H1 (cell line): ENCODE measurements around the gene ACBD5. TPM values are rescaled to one million over a fixed set of nuclear protein-coding genes. Genes with fewer than 3 reads are reported as not detected.

Source experiments
- CTCF ChIA-PET: fragments of 300-600 bp; sonication (Branson Sonifier 250); formaldehyde crosslinking; loops from one replicate; lab custom pipeline; 2021; ENCODE audit not compliant: partially characterized antibody; lab: Charles Lee
- POLR2A ChIA-PET: fragments of 300-600 bp; sonication (Branson Sonifier 250); formaldehyde crosslinking; loops from one replicate; lab custom pipeline; 2021; ENCODE audit warnings: inconsistent platforms; ENCODE audit not compliant: partially characterized antibody; lab: Charles Lee
- DNase-seq, 2 experiments: peaks; one replicate each; pipeline versions ENCODE4 v3.0.0 to v3.0.0-alpha.2; 2010 to 2022; ENCODE audit warnings: low spot score in 2 of 2, low read depth in 1 of 2, mixed read lengths in 1 of 2
- FAIRE-seq: peaks from 2 replicates; lab custom pipeline; 2011; peaks lifted over from hg19 to GRCh38; lab: Jason Lieb, UNC
- H2AFZ ChIP-seq: 2 replicates; pipeline ENCODE4 v1.8.1; 2012; ENCODE audit warnings: low read length, inconsistent platforms
- H2AK5ac ChIP-seq: 2 replicates; pipeline ENCODE4 v1.6.1; 2013; ENCODE audit warnings: low read depth, low read length
- H2BK120ac ChIP-seq: replicated peaks from 2 replicates; pipeline ENCODE3; 2013; ENCODE audit warnings: low read depth, low read length, inconsistent platforms
- H2BK12ac ChIP-seq: 2 replicates; pipeline ENCODE4 v1.6.1; 2013; ENCODE audit warnings: low read depth, low read length
- H2BK15ac ChIP-seq: 2 replicates; pipeline ENCODE4 v1.6.1; 2013; ENCODE audit warnings: low read length
- H2BK20ac ChIP-seq: 2 replicates; pipeline ENCODE4 v1.6.1; 2013; ENCODE audit warnings: low read length
- H2BK5ac ChIP-seq: 2 replicates; pipeline ENCODE4 v1.6.1; 2013; ENCODE audit warnings: low read depth, low read length
- H3K14ac ChIP-seq: 2 replicates; pipeline ENCODE4 v1.6.1; 2013; ENCODE audit warnings: inconsistent platforms; ENCODE audit not compliant: insufficient read length
- H3K18ac ChIP-seq: 2 replicates; pipeline ENCODE4 v1.6.1; 2013; ENCODE audit warnings: low read length; ENCODE audit errors: extremely low read depth
- H3K23ac ChIP-seq: 2 replicates; pipeline ENCODE4 v1.6.1; 2013; ENCODE audit warnings: inconsistent platforms; ENCODE audit not compliant: insufficient read length
- H3K23me2 ChIP-seq: 2 replicates; pipeline ENCODE4 v1.6.1; 2013; ENCODE audit warnings: low read depth, low read length
- H3K27ac ChIP-seq: 2 replicates; pipeline ENCODE4 v1.6.1; 2011; ENCODE audit warnings: low read depth, low read length, inconsistent platforms
- H3K27me3 ChIP-seq, 4 experiments: replicated peaks in 1 of 4; 1 replicate in 1 of 4; 2 replicates in 3 of 4; pipeline versions ENCODE4 v1.6.1 to v1.8.1; 2011 to 2013; ENCODE audit warnings: low read length in 3 of 4, mild to moderate bottlenecking in 3 of 4, inconsistent platforms in 2 of 4, mixed read lengths in 2 of 4, moderate library complexity in 1 of 4; ENCODE audit not compliant: control insufficient read depth in 3 of 4, insufficient read depth in 3 of 4; ENCODE audit errors: extremely low read depth in 1 of 4
- H3K36me3 ChIP-seq, 4 experiments: 2 replicates each; pipeline versions ENCODE4 v1.6.1 to v1.8.1; 2011 to 2013; ENCODE audit warnings: mild to moderate bottlenecking in 4 of 4, low read length in 3 of 4, moderate library complexity in 2 of 4, control low read depth in 1 of 4, inconsistent platforms in 1 of 4; ENCODE audit not compliant: insufficient read depth in 4 of 4, control insufficient read depth in 2 of 4
- H3K4ac ChIP-seq: replicated peaks from 2 replicates; pipeline ENCODE3; 2013; ENCODE audit warnings: low read length, low read depth, mixed read lengths, inconsistent platforms; ENCODE audit not compliant: insufficient read length
- H3K4me1 ChIP-seq, 4 experiments: replicated peaks in 1 of 4; 1 replicate in 1 of 4; 2 replicates in 3 of 4; pipeline versions ENCODE4 v1.6.1 to v1.8.1; 2011 to 2013; ENCODE audit warnings: low read length in 3 of 4, inconsistent platforms in 2 of 4, mixed read lengths in 1 of 4; ENCODE audit not compliant: insufficient read depth in 4 of 4, control insufficient read depth in 3 of 4
- H3K4me2 ChIP-seq, 2 experiments: 2 replicates each; pipeline versions ENCODE4 v1.6.1 to v1.8.1; 2011 to 2013; ENCODE audit warnings: low read depth in 2 of 2, low read length in 2 of 2, control low read depth in 1 of 2, inconsistent platforms in 1 of 2, mild to moderate bottlenecking in 1 of 2; ENCODE audit not compliant: insufficient read depth in 1 of 2
- H3K4me3 ChIP-seq, 4 experiments: fragments of 200-600, 300-600 bp in 1 of 4; sonication (generic), shearing (Covaris generic), sonication (Bioruptor Twin) in 1 of 4; 2 replicates each; pipeline versions ENCODE4 v1.5.1 to v1.8.1; 2011 to 2016; ENCODE audit warnings: low read length in 4 of 4, low read depth in 3 of 4, control low read depth in 2 of 4, inconsistent platforms in 2 of 4, mild to moderate bottlenecking in 2 of 4, mixed read lengths in 1 of 4, moderate library complexity in 1 of 4; ENCODE audit not compliant: insufficient read depth in 2 of 4; ENCODE audit errors: extremely low read depth in 1 of 4
- H3K56ac ChIP-seq: replicated peaks from 2 replicates; pipeline ENCODE3; 2013; ENCODE audit warnings: low read depth, mild to moderate bottlenecking, mixed read lengths, low read length, inconsistent platforms; ENCODE audit not compliant: insufficient read length
- H3K79me1 ChIP-seq: 2 replicates; pipeline ENCODE4 v1.6.1; 2013; ENCODE audit warnings: low read depth, low read length, control low read depth
- H3K79me2 ChIP-seq, 2 experiments: 2 replicates each; pipeline versions ENCODE4 v1.6.1 to v1.8.1; 2012 to 2013; ENCODE audit warnings: low read length in 2 of 2, mild to moderate bottlenecking in 2 of 2, inconsistent platforms in 1 of 2; ENCODE audit not compliant: insufficient read depth in 2 of 2, control insufficient read depth in 1 of 2
- H3K9ac ChIP-seq, 4 experiments: replicated peaks in 1 of 4; 1 replicate in 1 of 4; 2 replicates in 3 of 4; pipeline versions ENCODE4 v1.6.1 to v1.8.1; 2011 to 2013; ENCODE audit warnings: low read depth in 3 of 4, low read length in 3 of 4, control low read depth in 2 of 4, mild to moderate bottlenecking in 2 of 4, moderate library complexity in 2 of 4, inconsistent platforms in 1 of 4; ENCODE audit errors: extremely low read depth in 1 of 4
- H3K9me3 ChIP-seq, 2 experiments: 2 replicates each; pipeline versions ENCODE4 v1.6.1 to v1.8.1; 2012 to 2013; ENCODE audit warnings: mild to moderate bottlenecking in 2 of 2, moderate library complexity in 2 of 2, control low read depth in 1 of 2, inconsistent platforms in 1 of 2, low read depth in 1 of 2, low read length in 1 of 2, mixed read lengths in 1 of 2; ENCODE audit not compliant: insufficient read depth in 2 of 2
- H4K20me1 ChIP-seq, 2 experiments: replicated peaks in 1 of 2; 2 replicates each; pipeline versions ENCODE3 to v1.8.1; 2011 to 2013; ENCODE audit warnings: inconsistent platforms in 2 of 2, low read length in 2 of 2, mild to moderate bottlenecking in 1 of 2; ENCODE audit not compliant: insufficient read depth in 2 of 2, control insufficient read depth in 1 of 2
- H4K5ac ChIP-seq: 2 replicates; pipeline ENCODE4 v1.6.1; 2013; ENCODE audit warnings: low read length, low read depth, mixed read lengths, inconsistent platforms; ENCODE audit not compliant: insufficient read length
- H4K8ac ChIP-seq: 2 replicates; pipeline ENCODE4 v1.8.0; 2013; ENCODE audit warnings: mild to moderate bottlenecking, moderate library complexity, low read length, inconsistent platforms; ENCODE audit not compliant: insufficient read depth; ENCODE audit errors: extremely low read depth
- H4K91ac ChIP-seq: replicated peaks from 2 replicates; pipeline ENCODE3; 2013; ENCODE audit warnings: low read length, mixed read lengths, inconsistent platforms; ENCODE audit not compliant: insufficient read length
- BCL11A ChIP-seq, 2 experiments: IDR thresholded peaks; one replicate each; pipeline ENCODE4 v1.6.1; 2011; ENCODE audit warnings: low read depth in 2 of 2, low read length in 2 of 2, mild to moderate bottlenecking in 2 of 2
- MAFK ChIP-seq: IDR thresholded peaks from 2 replicates; pipeline ENCODE4 v1.6.1; 2012; ENCODE audit warnings: low read depth, mild to moderate bottlenecking, improper control_type of control experiment, low read length
- RFX5 ChIP-seq: IDR thresholded peaks from 2 replicates; pipeline ENCODE4 v1.6.1; 2011; ENCODE audit warnings: low read depth, low read length, improper control_type of control experiment, borderline replicate concordance
- SIRT6 ChIP-seq: IDR thresholded peaks from one replicate; pipeline ENCODE4 v1.7.1; 2012; ENCODE audit warnings: low read length, inconsistent platforms
- WGBS, 2 experiments: shearing (Covaris generic) in 1 of 2; methylation state at CpG; one replicate each; pipeline versions ENCODE4 v1.1.6 to v1.1.7; 2013 to 2015; ENCODE audit warnings: low lambda C conversion rate in 2 of 2, mixed read lengths in 2 of 2, inconsistent platforms in 1 of 2, low coverage in 1 of 2, missing lambda C conversion rate in 1 of 2; ENCODE audit not compliant: insufficient replicate concordance in 2 of 2, insufficient coverage in 1 of 2, insufficient read length in 1 of 2; ENCODE audit errors: extremely low coverage in 1 of 2, missing lambda C conversion rate in 1 of 2; 5-methylcytosine and 5-hydroxymethylcytosine counted together
- polyA plus RNA-seq, 7 experiments: library from polyadenylated mRNA; depleted of rRNA in 3 of 7; stranded (reverse) in 5 of 7; unstranded in 2 of 7; fragments of >200 nt in 5 of 7; fragments of 200-250 nt in 2 of 7; gene quantifications; 1 replicate in 5 of 7; 2 replicates in 1 of 7; 4 replicates in 1 of 7; pipeline versions ENCODE4 v1.2.1 to v1.2.3, GENCODE V29; 2011 to 2013; ENCODE audit warnings: missing spikeins in 2 of 7, mixed read lengths in 2 of 7
- total RNA-seq: library from RNA; stranded (reverse); fragmentation: NEBNext Ultra II Directional; extraction: Animal tissue kit (Norgen Biotek cat#: 25700); gene quantifications from 2 replicates; pipeline ENCODE4 v1.2.1, GENCODE V29; 2021
- TF ChIP-seq, protein P1 (sequence below): IDR thresholded peaks from 2 replicates; pipeline ENCODE4 v1.6.1; 2012; ENCODE audit warnings: inconsistent platforms

ACBD5 gene
- total and polyA plus RNA-seq, 2 of the 8 experiments (the other 6 are each of a cell fraction or from before 2014, with no cell fraction given), result 4.6 to 15.9 TPM

DNA sequence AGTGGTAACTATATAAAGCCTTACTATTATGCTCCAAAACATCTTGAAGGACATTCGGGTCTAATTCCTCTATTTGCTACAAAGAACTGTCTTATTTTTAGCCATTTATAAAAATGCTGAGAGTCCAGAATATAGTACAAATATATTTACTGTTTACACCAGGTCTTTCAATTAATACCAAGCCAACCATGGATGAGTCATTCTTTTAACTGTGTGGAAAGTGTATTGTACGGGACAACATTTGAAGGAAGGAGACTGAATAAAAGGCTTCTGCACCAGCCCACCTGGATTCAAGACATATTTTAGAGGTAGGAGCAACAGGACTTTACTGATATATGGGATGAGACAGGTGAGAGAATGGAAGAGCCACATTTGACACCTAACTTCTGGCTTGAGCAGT lies 50.1 kb downstream of the ACBD5 start:
- no peak overlapping the region for H3K4ac ChIP-seq
- H3K14ac ChIP-seq, result no peak overlapping the region
- no peak overlapping the region for H4K91ac ChIP-seq
- no peak overlapping the region for H3K4me2 ChIP-seq
- H4K20me1 ChIP-seq, result no peaks in the 10 kb centered on the region
- no peak overlapping the region for H3K23ac ChIP-seq
- H2AFZ ChIP-seq, result no peak overlapping the region
- WGBS, 2 experiments, result 88% methylated on average over 2 of the region's 2 CpGs; no CpG with 5 or more reads in 1 of the 2 experiments
- H4K8ac ChIP-seq, result no peak overlapping the region
- H3K9me3 ChIP-seq, result no peaks in the 10 kb centered on the region
- no peak overlapping the region for H2BK12ac ChIP-seq
- H3K79me2 ChIP-seq, result no peaks in the 10 kb centered on the region
- no peak overlapping the region for H3K56ac ChIP-seq
- H4K5ac ChIP-seq, result no peak overlapping the region
- H3K36me3 ChIP-seq, result peaks cover 2 to 18% (median 10%) of the 10 kb centered on the region in 4 experiments; a peak in 4 of 8 replicates
- no peaks in the 10 kb centered on the region; the same call in 1 of the 2 replicates for H3K23me2 ChIP-seq
- no peaks in the 10 kb centered on the region for H3K4me1 ChIP-seq
- H3K79me1 ChIP-seq, result no peaks in the 10 kb centered on the region
- no peak overlapping the region for H2BK5ac ChIP-seq
- no peak overlapping the region for H2AK5ac ChIP-seq
- no peak overlapping the region for H2BK120ac ChIP-seq
- no peak overlapping the region for H3K4me3 ChIP-seq
- ChIA-PET CTCF (no interaction called here), POLR2A (no interaction called here)
- H3K9ac ChIP-seq, result no peak overlapping the region
- no peak for DNase-seq
- H2BK20ac ChIP-seq, result no peak overlapping the region
- no peak for FAIRE-seq
- H3K27me3 ChIP-seq, result no peaks in the 10 kb centered on the region
- H2BK15ac ChIP-seq, result no peak overlapping the region
- H3K18ac ChIP-seq, result no peak overlapping the region
- H3K27ac ChIP-seq, result no peak overlapping the region
- TF ChIP-seq MAFK (no peak), SIRT6 (no peak), BCL11A (IDR thresholded peaks at IDR 0.05; ENCODE audit: low read depth in 2 of 2, low read length in 2 of 2) (no peak), RFX5 (no peak)
- TF ChIP-seq, protein P1, sequence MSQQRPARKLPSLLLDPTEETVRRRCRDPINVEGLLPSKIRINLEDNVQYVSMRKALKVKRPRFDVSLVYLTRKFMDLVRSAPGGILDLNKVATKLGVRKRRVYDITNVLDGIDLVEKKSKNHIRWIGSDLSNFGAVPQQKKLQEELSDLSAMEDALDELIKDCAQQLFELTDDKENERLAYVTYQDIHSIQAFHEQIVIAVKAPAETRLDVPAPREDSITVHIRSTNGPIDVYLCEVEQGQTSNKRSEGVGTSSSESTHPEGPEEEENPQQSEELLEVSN, result no peak
